Suprapubic skin (tissue), 3 donors: ENCODE results near the gene ATRN.

Source experiments
- CTCF ChIP-seq, 2 donors: fragments of 200-600 bp in 1 of 2; fragments of 450-650 bp in 1 of 2; sonication (generic) in 1 of 2; IDR thresholded peaks; one replicate each; pipeline ENCODE4 v1.5.1; 2016 to 2019; ENCODE audit warnings: antibody characterized with exemption in 2 of 2, mild to moderate bottlenecking in 1 of 2, moderate library complexity in 1 of 2
- POLR2A ChIP-seq, 2 donors: fragments of 450-650 bp; IDR thresholded peaks; one replicate each; pipeline ENCODE4 v1.6.1; 2017; ENCODE audit warnings: antibody characterized with exemption in 2 of 2, mild to moderate bottlenecking in 2 of 2, moderate library complexity in 2 of 2

- TF ChIP-seq CTCF (IDR thresholded peaks at IDR 0.05) (no peak), POLR2A (IDR thresholded peaks at IDR 0.05) (no peak)
Measured at GRCh38 chr20:3595541-3595940, 124.7 kb downstream of the ATRN start.
